Activated CD4-positive, alpha-beta T cell treated with anti-CD3 and anti-CD28 coated beads for 4 hours (primary cell): Measurements from ENCODE around the gene MINDY4.
"Not testable (repeated sequence)": the region's sequence is repeated elsewhere in the genome, so short reads cannot be mapped to it uniquely, and the experiment has no call there.

Experiments
- DNase-seq, 2 donors: peaks; one replicate each; pipeline ENCODE4 v3.0.0-alpha.2; 2020

MINDY4 gene

GRCh38 chr7:30805931-30806330 lies 34.7 kb downstream of the MINDY4 start:
- no peak for DNase-seq

DNA sequence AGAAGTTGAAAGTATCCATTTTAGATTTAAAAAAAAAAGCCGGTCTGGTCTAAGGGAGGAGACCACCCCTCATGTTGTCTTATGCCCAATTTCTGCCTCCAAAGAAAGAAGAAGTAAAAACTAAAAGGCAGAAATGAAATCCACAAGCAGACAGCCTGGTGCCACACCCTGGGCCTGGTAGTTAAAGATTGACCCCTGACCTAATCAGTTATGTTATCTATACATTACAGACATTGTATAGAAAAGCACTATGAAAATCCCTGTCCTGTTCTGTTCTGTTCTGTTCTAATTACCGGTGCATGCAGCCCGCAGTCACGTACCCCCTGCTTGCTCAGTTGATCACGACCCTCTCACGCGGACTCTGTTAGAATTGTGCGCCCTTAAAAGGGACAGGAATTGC lies 36.3 kb downstream of the MINDY4 start:
- DNase-seq, result not testable (repeated sequence)

- not testable (repeated sequence) for DNase-seq
These were observed 36.7 kb downstream of the MINDY4 start for GRCh38 chr7:30807941-30808340.

GRCh38 chr7:30810986-30811385 lies 39.8 kb downstream of the MINDY4 start:
- DNase-seq, result no peak

DNA sequence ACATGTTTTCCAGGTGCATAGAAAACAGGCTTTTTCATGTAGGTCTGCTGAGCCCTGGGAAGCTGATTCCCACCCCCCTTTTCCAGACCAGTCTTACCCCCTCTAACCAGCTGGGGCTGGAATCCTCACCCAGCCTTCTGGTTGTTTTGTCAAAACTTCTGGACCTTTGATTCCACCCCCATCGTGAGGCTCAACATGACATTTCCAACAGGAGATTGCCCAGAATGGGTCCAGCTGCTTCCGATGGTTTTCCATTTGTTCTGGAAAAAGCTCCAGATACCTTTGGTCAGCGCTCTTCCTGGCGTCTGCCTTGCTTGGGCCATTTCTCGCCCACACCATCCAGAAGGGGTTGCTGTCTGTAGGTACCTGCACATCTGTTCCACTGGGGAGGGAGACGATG lies 41.5 kb downstream of the MINDY4 start:
- no peak for DNase-seq

DNA sequence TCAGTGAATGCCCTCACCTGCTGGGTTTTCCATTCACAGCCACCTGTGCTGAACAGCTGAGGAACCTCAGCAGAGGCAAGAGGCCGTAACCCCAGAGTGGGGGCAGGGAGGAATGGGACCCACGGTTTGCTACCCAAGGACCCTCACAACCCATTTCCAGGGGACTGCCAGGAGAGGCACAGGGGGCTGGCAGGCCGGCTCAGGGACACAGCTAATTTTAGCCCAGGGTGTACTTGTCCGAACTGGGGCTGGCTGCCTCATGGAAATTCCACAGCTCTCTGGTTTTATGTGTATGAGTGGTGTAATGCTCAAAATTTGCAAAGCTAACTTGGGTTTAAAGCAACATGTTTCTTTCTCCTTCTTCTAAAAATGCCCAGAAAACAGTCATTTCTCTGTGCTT lies 42.2 kb downstream of the MINDY4 start:
- no peak for DNase-seq

GRCh38 chr7:30814700-30815387 lies 43.6 kb downstream of the MINDY4 start:
- DNase-seq, result no peak

- DNase-seq, result no peak
These were observed 44.2 kb downstream of the MINDY4 start for GRCh38 chr7:30815388-30815854.

DNA sequence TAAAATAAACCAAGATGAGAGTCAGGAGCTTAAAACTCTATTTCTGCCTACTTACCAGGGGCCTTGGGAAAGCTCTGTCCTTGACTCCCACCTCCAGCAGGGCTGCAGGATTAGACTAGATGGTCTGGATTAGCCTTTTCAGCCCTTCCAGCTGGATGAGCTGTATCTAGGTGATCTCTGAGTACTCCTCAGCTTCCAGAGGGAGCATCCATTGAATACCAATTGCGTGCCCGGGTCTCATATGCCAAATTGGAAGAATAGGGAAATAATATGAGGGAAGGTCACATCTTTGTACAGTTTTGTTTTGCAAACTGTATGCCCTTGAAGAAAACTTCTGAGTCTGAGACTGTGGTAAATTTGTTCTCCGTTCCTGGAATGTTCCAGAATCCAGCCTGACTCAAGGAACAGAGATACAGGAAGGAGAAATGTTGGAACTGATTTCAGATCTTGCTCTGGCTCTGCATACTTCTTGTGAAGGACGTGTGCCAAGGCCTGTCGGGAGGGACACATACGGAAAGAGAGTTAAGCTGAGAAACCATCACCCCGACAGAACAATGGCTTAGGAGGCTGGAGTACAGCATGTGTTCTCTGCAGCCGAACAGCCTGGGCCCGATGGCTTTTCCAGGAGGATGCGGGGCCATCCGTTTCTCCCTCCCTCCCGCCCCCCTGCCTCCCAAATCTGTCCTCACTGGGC lies 44.9 kb downstream of the MINDY4 start:
- DNase-seq, result no peak

GRCh38 chr7:30816645-30817370 lies 45.6 kb downstream of the MINDY4 start:
- DNase-seq, result no peak

DNA sequence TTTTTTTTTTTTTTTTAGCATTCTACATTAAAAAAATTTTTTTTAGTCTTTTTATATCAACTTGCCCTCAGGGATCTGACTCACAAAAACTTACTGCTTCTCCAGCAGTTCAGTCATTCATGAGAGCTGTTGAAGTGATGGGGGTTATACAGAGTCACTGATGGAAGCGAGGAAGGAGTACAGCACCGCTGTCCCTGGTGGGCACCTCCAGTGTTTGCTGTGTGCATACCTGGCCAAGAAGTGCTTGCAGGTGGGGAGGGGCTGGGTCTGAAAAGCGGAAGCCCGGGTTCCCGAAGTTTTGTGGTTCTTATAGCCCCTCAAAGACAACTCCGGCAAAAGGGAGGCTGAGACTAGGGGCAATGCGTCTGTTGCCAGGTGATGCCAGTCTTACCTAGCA lies 46.2 kb downstream of the MINDY4 start:
- no peak for DNase-seq

- DNase-seq, result no peak
These were observed 53.9 kb downstream of the MINDY4 start for GRCh38 chr7:30824821-30825720.

- no peak for DNase-seq
These were observed 55.0 kb downstream of the MINDY4 start for GRCh38 chr7:30826181-30826580.

DNA sequence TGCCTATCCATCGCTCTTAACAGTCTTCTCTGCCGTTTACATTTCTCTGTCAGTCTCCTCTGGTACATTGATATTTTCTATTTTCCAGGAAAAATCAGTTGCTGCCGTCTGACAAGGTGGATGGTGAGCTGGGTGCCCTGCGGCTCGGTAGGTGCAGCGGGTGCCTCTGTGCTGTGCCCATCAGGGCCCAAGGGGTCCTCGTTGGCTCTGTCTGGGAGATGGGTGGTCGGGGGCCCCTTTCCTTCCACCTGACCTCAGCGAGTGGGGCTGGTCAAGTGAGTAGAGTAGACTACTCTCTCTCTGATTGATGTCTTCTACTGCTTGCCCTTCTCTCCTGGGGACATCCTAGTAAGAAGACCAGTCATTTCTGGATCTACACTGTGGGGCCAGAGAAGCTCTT lies 57.4 kb downstream of the MINDY4 start:
- DNase-seq, result no peak

GRCh38 chr7:30829471-30829870 lies 58.3 kb downstream of the MINDY4 start:
- DNase-seq, result no peak

GRCh38 chr7:30831227-30831626 lies 60.0 kb downstream of the MINDY4 start:
- DNase-seq, result no peak

GRCh38 chr7:30831936-30832335 lies 60.7 kb downstream of the MINDY4 start:
- DNase-seq, result no peak

GRCh38 chr7:30834017-30834674 lies 62.9 kb downstream of the MINDY4 start:
- DNase-seq, result not testable (repeated sequence)

GRCh38 chr7:30835396-30835915 lies 64.2 kb downstream of the MINDY4 start:
- DNase-seq, result no peak

GRCh38 chr7:30836991-30837390 lies 65.8 kb downstream of the MINDY4 start:
- no peak for DNase-seq

GRCh38 chr7:30837581-30837980 lies 66.4 kb downstream of the MINDY4 start:
- no peak for DNase-seq

DNA sequence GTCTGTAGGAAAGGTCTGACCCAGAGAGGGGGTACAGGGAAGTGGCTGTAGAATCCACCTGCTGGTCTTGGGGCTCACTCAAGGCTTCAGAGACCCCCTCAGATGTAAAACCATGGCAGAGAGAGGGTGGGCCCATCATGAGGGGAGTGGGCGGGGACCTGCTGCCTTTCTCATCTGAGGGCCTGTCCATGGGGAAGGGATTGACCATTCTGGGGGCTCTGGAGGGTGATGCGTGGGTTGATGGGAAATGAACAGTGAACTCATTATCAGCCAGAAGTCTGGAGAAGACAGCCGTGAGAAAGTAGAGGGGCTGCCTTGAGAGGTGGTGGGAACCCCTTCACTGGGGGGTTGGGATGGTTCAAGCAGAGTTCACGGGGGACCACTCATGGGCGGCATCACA lies 66.8 kb downstream of the MINDY4 start:
- DNase-seq, result no peak
